Endodermal cell (in vitro differentiated cells): Measurements from ENCODE around the gene FOXL3. TPM values are rescaled to one million over a fixed set of nuclear protein-coding genes. Genes with fewer than 3 reads are reported as not detected.
"Not testable (repeated sequence)": the region's sequence is repeated elsewhere in the genome, so short reads cannot be mapped to it uniquely, and the experiment has no call there.

ENCODE experiments used
- DNase-seq: peaks from one replicate; pipeline ENCODE4 v3.0.0-alpha.2; 2017
- H3K27ac ChIP-seq: 2 replicates; pipeline ENCODE4 v1.5.1; 2013; ENCODE audit warnings: mild to moderate bottlenecking, low read depth, low read length, moderate library complexity
- H3K27me3 ChIP-seq: 2 replicates; pipeline ENCODE4 v1.6.1; 2013; ENCODE audit warnings: mild to moderate bottlenecking, low read length, moderate library complexity; ENCODE audit not compliant: insufficient read depth, control insufficient read depth, poor library complexity, severe bottlenecking
- H3K36me3 ChIP-seq: 2 replicates; pipeline ENCODE4 v1.7.0; 2013; ENCODE audit warnings: mild to moderate bottlenecking, low read length, moderate library complexity; ENCODE audit not compliant: control insufficient read depth, insufficient read depth
- H3K4me1 ChIP-seq: one replicate; pipeline ENCODE4 v1.7.0; 2013; ENCODE audit warnings: low read length; ENCODE audit not compliant: control insufficient read depth, insufficient read depth
- H3K4me3 ChIP-seq: 2 replicates; pipeline ENCODE4 v1.5.1; 2013; ENCODE audit warnings: mild to moderate bottlenecking, low read length, moderate library complexity
- H3K9ac ChIP-seq: 2 replicates; pipeline ENCODE4 v1.6.1; 2013; ENCODE audit warnings: mild to moderate bottlenecking, low read length, moderate library complexity; ENCODE audit not compliant: poor library complexity, severe bottlenecking; ENCODE audit errors: extremely low read depth
- H3K9me3 ChIP-seq: 2 replicates; pipeline ENCODE4 v1.6.1; 2013; ENCODE audit warnings: mild to moderate bottlenecking, low read length, moderate library complexity; ENCODE audit not compliant: control insufficient read depth
- H3K27ac Mint-ChIP-seq: 2 replicates; pipeline ENCODE4 v1.8.0; 2020; ENCODE audit warnings: mixed read lengths
- H3K27me3 Mint-ChIP-seq: 2 replicates; pipeline ENCODE4 v1.8.0; 2021; ENCODE audit warnings: mild to moderate bottlenecking, mixed read lengths; ENCODE audit not compliant: insufficient read depth
- H3K36me3 Mint-ChIP-seq: 2 replicates; pipeline ENCODE4 v1.8.0; 2020; ENCODE audit warnings: low read depth, mixed read lengths
- H3K4me1 Mint-ChIP-seq: 2 replicates; pipeline ENCODE4 v1.8.0; 2020; ENCODE audit warnings: mixed read lengths
- H3K4me3 Mint-ChIP-seq: 2 replicates; pipeline ENCODE4 v1.8.0; 2020; ENCODE audit warnings: mild to moderate bottlenecking, moderate library complexity, mixed read lengths
- H3K9me3 Mint-ChIP-seq: 2 replicates; pipeline ENCODE4 v1.8.0; 2020; ENCODE audit warnings: mild to moderate bottlenecking, mixed read lengths
- WGBS, 2 experiments: methylation state at CpG; one replicate each; pipeline versions ENCODE4 v1.1.5 to v1.1.7; 2013; ENCODE audit warnings: missing lambda C conversion rate in 2 of 2, mixed read lengths in 1 of 2; ENCODE audit not compliant: insufficient coverage in 1 of 2, insufficient read length in 1 of 2; 5-methylcytosine and 5-hydroxymethylcytosine counted together
- total RNA-seq, 2 donors: library from RNA; stranded (reverse); fragmentation: NEBNext Ultra II Directional in 1 of 2; extraction: Animal tissue kit (Norgen Biotek cat#: 25700) in 1 of 2; gene quantifications; 2 replicates in 1 of 2; 3 replicates in 1 of 2; pipeline ENCODE4 v1.2.1, GENCODE V29; 2021
- TF ChIP-seq, protein P1 (sequence below): fragments of 200-600 bp; sonication (generic); conservative IDR thresholded peaks from 2 replicates; pipeline ENCODE4 v1.5.0; 2021; ENCODE audit warnings: antibody characterized with exemption, mild to moderate bottlenecking

The FOXL3 gene
- total RNA-seq, 2 donors from 2014 or later: not detected

DNA sequence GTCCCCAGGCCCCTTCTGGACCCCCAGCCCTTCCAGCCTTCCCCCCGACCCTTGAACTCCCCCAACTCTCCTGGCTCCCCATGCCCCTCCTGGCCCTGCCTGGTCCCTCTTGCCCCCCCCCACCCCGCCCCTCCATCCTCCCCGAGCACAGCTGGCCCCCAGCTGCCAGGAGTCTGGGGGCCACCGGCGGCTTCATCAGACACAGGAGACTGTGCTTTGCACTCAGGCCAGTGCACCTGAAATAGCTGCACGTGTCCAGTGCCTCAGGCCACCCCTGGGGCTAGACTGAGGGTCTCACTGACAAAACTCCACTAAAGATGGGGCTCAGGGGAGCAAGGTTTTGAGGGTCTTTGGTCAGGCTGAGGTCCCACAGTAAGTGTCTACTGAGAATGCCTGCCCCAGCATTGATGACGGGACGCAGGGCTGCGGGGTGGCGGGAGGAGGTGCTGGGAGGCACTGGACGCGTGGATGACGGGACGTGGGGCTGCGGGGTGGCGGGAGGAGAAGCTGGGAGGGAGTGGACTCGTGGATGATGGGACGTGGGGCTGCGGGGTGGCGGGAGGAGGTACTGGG lies 6.5 kb downstream of the FOXL3 start:
- no peaks in the 10 kb centered on the region for H3K4me1 ChIP-seq
- H3K36me3 ChIP-seq: no peaks in the 10 kb centered on the region
- Mint-ChIP-seq H3K36me3 (no peaks in the 10 kb centered on the region), H3K4me1 (no peaks in the 10 kb centered on the region), H3K27me3 (peaks cover 32% of the 10 kb centered on the region), H3K27ac (no peak overlapping the region), H3K4me3 (no peak overlapping the region), H3K9me3 (no peaks in the 10 kb centered on the region)
- no peaks in the 10 kb centered on the region for H3K9me3 ChIP-seq
- TF ChIP-seq, protein P1, sequence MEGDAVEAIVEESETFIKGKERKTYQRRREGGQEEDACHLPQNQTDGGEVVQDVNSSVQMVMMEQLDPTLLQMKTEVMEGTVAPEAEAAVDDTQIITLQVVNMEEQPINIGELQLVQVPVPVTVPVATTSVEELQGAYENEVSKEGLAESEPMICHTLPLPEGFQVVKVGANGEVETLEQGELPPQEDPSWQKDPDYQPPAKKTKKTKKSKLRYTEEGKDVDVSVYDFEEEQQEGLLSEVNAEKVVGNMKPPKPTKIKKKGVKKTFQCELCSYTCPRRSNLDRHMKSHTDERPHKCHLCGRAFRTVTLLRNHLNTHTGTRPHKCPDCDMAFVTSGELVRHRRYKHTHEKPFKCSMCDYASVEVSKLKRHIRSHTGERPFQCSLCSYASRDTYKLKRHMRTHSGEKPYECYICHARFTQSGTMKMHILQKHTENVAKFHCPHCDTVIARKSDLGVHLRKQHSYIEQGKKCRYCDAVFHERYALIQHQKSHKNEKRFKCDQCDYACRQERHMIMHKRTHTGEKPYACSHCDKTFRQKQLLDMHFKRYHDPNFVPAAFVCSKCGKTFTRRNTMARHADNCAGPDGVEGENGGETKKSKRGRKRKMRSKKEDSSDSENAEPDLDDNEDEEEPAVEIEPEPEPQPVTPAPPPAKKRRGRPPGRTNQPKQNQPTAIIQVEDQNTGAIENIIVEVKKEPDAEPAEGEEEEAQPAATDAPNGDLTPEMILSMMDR: no peak
- H3K27ac ChIP-seq: no peak overlapping the region
- peaks cover 22% of the 10 kb centered on the region for H3K27me3 ChIP-seq
- DNase-seq: peak; percentile 26
- WGBS, 2 experiments: 88 to 100% methylated on average over 3 to 19 of the region's 20 CpGs
- no peak overlapping the region for H3K9ac ChIP-seq
- H3K4me3 ChIP-seq: no peak overlapping the region

DNA sequence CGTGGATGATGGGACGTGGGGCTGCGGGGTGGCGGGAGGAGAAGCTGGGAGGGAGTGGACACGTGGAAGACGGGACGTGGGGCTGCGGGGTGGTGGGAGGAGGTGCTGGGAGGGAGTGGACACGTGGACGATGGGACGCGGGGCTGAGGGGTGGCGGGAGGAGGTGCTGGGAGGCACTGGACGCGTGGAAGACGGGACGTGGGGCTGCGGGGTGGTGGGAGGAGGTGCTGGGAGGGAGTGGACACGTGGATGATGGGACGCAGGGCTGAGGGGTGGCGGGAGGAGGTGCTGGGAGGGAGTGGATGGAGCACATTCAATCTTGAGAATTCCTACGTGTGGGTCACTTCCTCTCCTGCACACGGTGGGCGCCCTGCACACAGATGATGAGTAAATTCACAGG lies 7.2 kb downstream of the FOXL3 start:
- peaks cover 25% of the 10 kb centered on the region for H3K27me3 Mint-ChIP-seq
- not testable (repeated sequence) for H3K9ac ChIP-seq

DNA sequence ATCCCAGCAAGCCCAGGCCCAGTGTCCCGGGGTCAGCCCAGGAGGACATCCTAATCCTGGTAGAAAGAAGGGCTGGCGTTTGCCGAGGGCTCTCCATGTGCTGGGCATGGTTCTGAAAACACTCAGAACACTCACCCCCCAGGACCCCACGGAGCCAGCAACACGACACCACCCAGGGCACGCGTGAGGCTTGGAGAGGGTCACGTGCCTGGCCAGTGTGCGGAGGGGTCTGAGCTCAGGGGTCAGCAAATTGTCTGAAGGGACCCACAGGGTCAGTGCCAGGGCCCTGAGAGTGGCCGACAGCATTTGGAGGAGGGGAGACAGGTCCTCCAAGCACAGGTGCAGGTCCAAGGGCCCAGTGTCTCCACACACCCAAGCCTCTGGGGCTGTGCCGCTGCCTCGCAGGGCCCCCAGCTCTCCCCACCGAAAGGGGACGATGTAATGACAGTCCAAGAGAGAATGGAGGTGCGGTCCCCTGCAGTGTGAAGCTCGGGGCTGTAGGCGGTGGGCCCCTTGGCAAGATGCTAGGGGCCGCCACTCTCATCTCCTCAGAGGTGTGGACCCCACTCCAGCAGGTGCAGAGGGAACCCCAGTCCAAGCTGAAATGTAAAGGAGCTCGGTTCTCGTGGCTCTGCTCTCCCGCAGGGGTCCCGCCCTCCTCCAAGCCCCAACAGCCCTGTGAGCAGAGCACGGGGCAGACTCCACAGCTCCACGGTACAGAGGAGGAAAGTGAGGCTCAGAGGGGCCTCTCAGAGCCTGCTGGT lies 7.8 kb downstream of the FOXL3 start:
- Histone ChIP-seq H3K9me3 (no peaks in the 10 kb centered on the region), H3K27me3 (peaks cover 8% of the 10 kb centered on the region), H3K4me1 (no peaks in the 10 kb centered on the region), H3K9ac (no peak overlapping the region), H3K36me3 (no peaks in the 10 kb centered on the region), H3K4me3 (no peak overlapping the region), H3K27ac (no peak overlapping the region)
- Mint-ChIP-seq H3K4me3 (no peak overlapping the region), H3K27me3 (peaks cover 19% of the 10 kb centered on the region), H3K4me1 (no peaks in the 10 kb centered on the region), H3K36me3 (no peaks in the 10 kb centered on the region), H3K9me3 (no peaks in the 10 kb centered on the region), H3K27ac (no peak overlapping the region)
- 84 to 91% methylated on average over 5 to 24 of the region's 24 CpGs for WGBS, 2 experiments
- TF ChIP-seq, protein P1: no peak
- DNase-seq: peak; percentile 26

More for the DNA sequence above, 7.2 kb downstream of the FOXL3 start:
- H3K4me3 ChIP-seq, H3K4me1 Mint-ChIP-seq, H3K9me3 Mint-ChIP-seq, H3K36me3 ChIP-seq, H3K9me3 ChIP-seq, H3K27ac ChIP-seq, H3K4me1 ChIP-seq, H3K27ac Mint-ChIP-seq, H3K36me3 Mint-ChIP-seq, H3K4me3 Mint-ChIP-seq: not testable (repeated sequence)
- H3K27me3 ChIP-seq: peaks cover 15% of the 10 kb centered on the region
- 93 to 94% methylated on average over 17 to 24 of the region's 24 CpGs for WGBS, 2 experiments
- DNase-seq: peak; percentile 17
